Lung (tissue), 12 donors: Measurements from ENCODE around the gene WASF2. TPM values are rescaled to one million over a fixed set of nuclear protein-coding genes. Genes with fewer than 3 reads are reported as not detected.

Experiments
- ATAC-seq: fragments of 200-7000 bp; cut with Tn5 transposase; one replicate; pipeline ENCODE4 v1.9.1; 2020; ENCODE audit warnings: moderate number of reproducible peaks; ENCODE audit not compliant: insufficient read depth, low FRiP score
- DNase-seq, 3 donors: peaks; one replicate each; pipeline ENCODE4 v3.0.0-alpha.2; 2013 to 2017
- H3K27ac ChIP-seq, 2 donors: one replicate each; pipeline ENCODE4 v1.5.1; 2013; ENCODE audit warnings: mild to moderate bottlenecking in 2 of 2, moderate library complexity in 2 of 2, control low read depth in 1 of 2, inconsistent platforms in 1 of 2, low read depth in 1 of 2, low read length in 1 of 2
- H3K27me3 ChIP-seq, 3 donors: one replicate each; pipeline ENCODE4 v1.5.1; 2013; ENCODE audit warnings: low read length in 2 of 3; ENCODE audit not compliant: control insufficient read depth in 3 of 3, insufficient read depth in 3 of 3
- H3K36me3 ChIP-seq, 4 donors: one replicate each; pipeline ENCODE4 v1.5.1; 2013; ENCODE audit warnings: low read length in 4 of 4, mild to moderate bottlenecking in 1 of 4, moderate library complexity in 1 of 4; ENCODE audit not compliant: control insufficient read depth in 4 of 4, insufficient read depth in 4 of 4
- H3K4me1 ChIP-seq, 5 donors: one replicate each; pipeline ENCODE4 v1.5.1; 2013; ENCODE audit warnings: low read length in 5 of 5, mild to moderate bottlenecking in 2 of 5, moderate library complexity in 1 of 5; ENCODE audit not compliant: control insufficient read depth in 5 of 5, insufficient read depth in 5 of 5
- H3K4me3 ChIP-seq: one replicate; pipeline ENCODE4 v1.5.1; 2013; ENCODE audit warnings: mild to moderate bottlenecking, control low read depth, moderate library complexity
- H3K9ac ChIP-seq, 2 donors: one replicate each; pipeline ENCODE4 v1.5.1; 2013; ENCODE audit warnings: low read length in 2 of 2, control low read depth in 1 of 2; ENCODE audit not compliant: insufficient read depth in 1 of 2
- H3K9me3 ChIP-seq, 4 donors: one replicate each; pipeline ENCODE4 v1.5.1; 2013; ENCODE audit warnings: low read length in 3 of 4, mild to moderate bottlenecking in 1 of 4, moderate library complexity in 1 of 4; ENCODE audit not compliant: control insufficient read depth in 4 of 4, insufficient read depth in 3 of 4
- CTCF ChIP-seq: IDR thresholded peaks from 2 replicates; pipeline ENCODE4 v1.5.1; 2012; ENCODE audit warnings: mild to moderate bottlenecking; ENCODE audit errors: control extremely low read depth, extremely low read depth
- WGBS, 2 donors: extraction: QIAGEN DNeasy Blood & Tissue Kit; methylation state at CpG; one replicate each; pipeline ENCODE4 v1.1.7; 2013; 5-methylcytosine and 5-hydroxymethylcytosine counted together
- polyA plus RNA-seq, 2 donors: library from polyadenylated mRNA; stranded (reverse); fragments of 200-250 nt; gene quantifications; one replicate each; pipeline ENCODE4 v1.2.1, GENCODE V29; 2013
- total RNA-seq, 2 donors: library from RNA; depleted of rRNA in 1 of 2; stranded (reverse); fragments of >200 nt in 1 of 2; gene quantifications; one replicate each; pipeline ENCODE4 v1.2.1, GENCODE V29; 2014 to 2021
- donor health status: control.
- donor health status: control.
- donor health status: Bipolar disorder and iron deficiency.
- donor health status: healthy.
- donor health status: DM: yes; HTN: yes; CAD: no.

The WASF2 gene
- total and polyA plus RNA-seq, 4 donors: 27.3 to 136 (median 49.5) TPM

GRCh38 chr1:27363766-27364695, 125.9 kb downstream of the WASF2 start:
- no peak for TF ChIP-seq CTCF
- Histone ChIP-seq H3K9me3 (no peaks in the 10 kb centered on the region), H3K4me1 (peaks cover 0 to 17% (median 10%) of the 10 kb centered on the region in 5 donors), H3K36me3 (peaks cover 0 to 51% (median 2%) of the 10 kb centered on the region in 4 donors), H3K4me3 (no peak overlapping the region), H3K27ac (no peak overlapping the region), H3K27me3 (peaks cover 0 to 2% (median 0%) of the 10 kb centered on the region in 3 donors), H3K9ac (no peak overlapping the region)
- ATAC-seq (no peak), DNase-seq (no peak)
- WGBS, 2 donors: 92 to 95% methylated on average over 26 of the region's 26 CpGs

- H3K36me3 ChIP-seq: peaks cover 0 to 73% (median 2%) of the 10 kb centered on the region in 4 donors
- ATAC-seq: no peak
- WGBS, 2 donors: 93 to 94% methylated on average over 8 of the region's 8 CpGs
- H3K9me3 ChIP-seq: no peaks in the 10 kb centered on the region
- no peak overlapping the region for H3K4me3 ChIP-seq
- H3K27me3 ChIP-seq: peaks cover 0 to 2% (median 0%) of the 10 kb centered on the region in 3 donors
- no peak overlapping the region for H3K9ac ChIP-seq
- H3K27ac ChIP-seq: no peak overlapping the region
- H3K4me1 ChIP-seq: peaks cover 0 to 13% (median 10%) of the 10 kb centered on the region in 5 donors
- no peak for TF ChIP-seq CTCF
- no peak for DNase-seq
Observed at GRCh38 chr1:27361553-27361952, 128.4 kb downstream of the WASF2 start.

DNA sequence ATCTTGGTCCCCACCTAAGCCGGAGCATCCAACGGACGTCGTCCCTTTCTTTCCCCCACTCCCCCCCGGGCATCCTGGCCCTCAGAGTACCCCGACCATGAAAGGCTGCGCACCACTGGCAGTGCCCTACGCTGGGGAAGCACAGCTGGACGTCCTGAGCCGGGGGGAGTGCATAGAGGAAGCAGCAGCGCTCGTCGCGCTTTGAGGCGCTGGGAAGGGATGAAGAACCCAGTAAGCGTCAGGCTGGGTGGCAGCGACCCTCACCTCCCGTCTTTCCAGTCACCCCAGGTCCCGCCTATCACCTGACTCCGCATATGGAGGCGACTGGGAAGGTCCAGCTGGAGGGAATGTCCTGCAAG, 128.9 kb downstream of the WASF2 start:
- ATAC-seq: no peak
- H3K27ac ChIP-seq: no peak overlapping the region
- H3K9me3 ChIP-seq: no peaks in the 10 kb centered on the region
- peaks cover 0 to 78% (median 2%) of the 10 kb centered on the region in 4 donors for H3K36me3 ChIP-seq
- TF ChIP-seq CTCF: no peak
- peaks cover 0 to 13% (median 10%) of the 10 kb centered on the region in 5 donors for H3K4me1 ChIP-seq
- no peak overlapping the region for H3K4me3 ChIP-seq
- peaks cover 0 to 2% (median 0%) of the 10 kb centered on the region in 3 donors for H3K27me3 ChIP-seq
- WGBS, 2 donors: 64 to 83% methylated on average over 21 of the region's 21 CpGs
- DNase-seq: no peak
- no peak overlapping the region for H3K9ac ChIP-seq
